Omental fat pad (tissue), 4 donors: Measurements from ENCODE around the gene PRSS56. TPM values are rescaled to one million over a fixed set of nuclear protein-coding genes. Genes with fewer than 3 reads are reported as not detected.

ENCODE experiments used
- ATAC-seq: fragments of 150-250 bp; one replicate; pipeline ENCODE4 v1.9.1; 2016; ENCODE audit warnings: mild to moderate bottlenecking, moderate library complexity; ENCODE audit not compliant: low FRiP score
- DNase-seq: peaks from one replicate; pipeline ENCODE4 v3.0.0-alpha.2; 2019; ENCODE audit warnings: low spot score
- CTCF ChIP-seq, 3 donors: fragments of 450-650 bp; IDR thresholded peaks; one replicate each; pipeline ENCODE4 v1.5.1; 2016 to 2017; ENCODE audit warnings: antibody characterized with exemption in 3 of 3, mild to moderate bottlenecking in 3 of 3, moderate library complexity in 2 of 3
- total RNA-seq, 4 donors: library from RNA; depleted of rRNA; stranded (reverse); fragments of >200 nt; gene quantifications; one replicate each; pipeline ENCODE4 v1.1.0, GENCODE V29; 2016

PRSS56 gene
- total RNA-seq, 4 donors from 2014 or later: not detected

- no peak for DNase-seq
- TF ChIP-seq CTCF (IDR thresholded peaks at IDR 0.05): no peak
- no peak for ATAC-seq
Measured at GRCh38 chr2:232488097-232488711, 32.0 kb upstream of the PRSS56 start.

- ATAC-seq (no peak), DNase-seq (no peak)
- no peak for TF ChIP-seq CTCF (IDR thresholded peaks at IDR 0.05)
Measured at GRCh38 chr2:232488721-232489300, 31.4 kb upstream of the PRSS56 start.

- no peak for DNase-seq
- no peak for ATAC-seq
- TF ChIP-seq CTCF (IDR thresholded peaks at IDR 0.05): no peak
Measured at GRCh38 chr2:232489516-232490220, 30.5 kb upstream of the PRSS56 start.

- no peak for TF ChIP-seq CTCF (IDR thresholded peaks at IDR 0.05)
- DNase-seq (no peak), ATAC-seq (no peak)
Measured at GRCh38 chr2:232490221-232491138, 29.7 kb upstream of the PRSS56 start.

- TF ChIP-seq CTCF (IDR thresholded peaks at IDR 0.05): no peak
- ATAC-seq (no peak), DNase-seq (no peak)
Measured at GRCh38 chr2:232491139-232491780, 28.9 kb upstream of the PRSS56 start.

GRCh38 chr2:232492236-232492848, 27.8 kb upstream of the PRSS56 start:
- DNase-seq (no peak), ATAC-seq (no peak)
- no peak for TF ChIP-seq CTCF (IDR thresholded peaks at IDR 0.05)
